GM12874 (cell line): ENCODE data around the gene LHFPL3.

ENCODE experiments used
- TF ChIP-seq, protein P1 (sequence below): IDR thresholded peaks from 2 replicates; pipeline ENCODE4 v1.5.1; 2011; ENCODE audit warnings: low read depth, mild to moderate bottlenecking, control low read depth, low read length, moderate library complexity; ENCODE audit not compliant: insufficient read depth

The LHFPL3 gene

DNA sequence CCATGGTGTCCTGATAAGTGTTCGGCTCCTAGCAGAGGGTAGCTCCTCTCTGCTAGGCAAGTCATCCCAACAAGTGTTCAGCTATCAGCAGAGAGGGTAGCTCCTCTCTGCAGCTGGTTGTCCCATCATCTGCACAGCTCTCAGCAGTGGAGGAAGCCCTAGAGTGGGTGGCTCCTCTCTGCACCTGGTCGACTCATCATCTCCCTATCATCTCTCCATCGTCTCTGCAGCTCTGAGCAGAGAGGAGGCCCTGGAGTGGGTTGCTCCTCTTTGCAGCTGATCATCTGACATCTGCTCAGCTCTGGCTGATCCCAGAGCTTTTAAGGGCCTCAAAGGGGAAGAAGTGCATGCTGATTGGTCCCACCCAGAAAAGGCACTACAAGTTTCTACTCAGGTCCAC, 485.7 kb downstream of the LHFPL3 start:
- TF ChIP-seq, protein P1, sequence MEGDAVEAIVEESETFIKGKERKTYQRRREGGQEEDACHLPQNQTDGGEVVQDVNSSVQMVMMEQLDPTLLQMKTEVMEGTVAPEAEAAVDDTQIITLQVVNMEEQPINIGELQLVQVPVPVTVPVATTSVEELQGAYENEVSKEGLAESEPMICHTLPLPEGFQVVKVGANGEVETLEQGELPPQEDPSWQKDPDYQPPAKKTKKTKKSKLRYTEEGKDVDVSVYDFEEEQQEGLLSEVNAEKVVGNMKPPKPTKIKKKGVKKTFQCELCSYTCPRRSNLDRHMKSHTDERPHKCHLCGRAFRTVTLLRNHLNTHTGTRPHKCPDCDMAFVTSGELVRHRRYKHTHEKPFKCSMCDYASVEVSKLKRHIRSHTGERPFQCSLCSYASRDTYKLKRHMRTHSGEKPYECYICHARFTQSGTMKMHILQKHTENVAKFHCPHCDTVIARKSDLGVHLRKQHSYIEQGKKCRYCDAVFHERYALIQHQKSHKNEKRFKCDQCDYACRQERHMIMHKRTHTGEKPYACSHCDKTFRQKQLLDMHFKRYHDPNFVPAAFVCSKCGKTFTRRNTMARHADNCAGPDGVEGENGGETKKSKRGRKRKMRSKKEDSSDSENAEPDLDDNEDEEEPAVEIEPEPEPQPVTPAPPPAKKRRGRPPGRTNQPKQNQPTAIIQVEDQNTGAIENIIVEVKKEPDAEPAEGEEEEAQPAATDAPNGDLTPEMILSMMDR: no peak

DNA sequence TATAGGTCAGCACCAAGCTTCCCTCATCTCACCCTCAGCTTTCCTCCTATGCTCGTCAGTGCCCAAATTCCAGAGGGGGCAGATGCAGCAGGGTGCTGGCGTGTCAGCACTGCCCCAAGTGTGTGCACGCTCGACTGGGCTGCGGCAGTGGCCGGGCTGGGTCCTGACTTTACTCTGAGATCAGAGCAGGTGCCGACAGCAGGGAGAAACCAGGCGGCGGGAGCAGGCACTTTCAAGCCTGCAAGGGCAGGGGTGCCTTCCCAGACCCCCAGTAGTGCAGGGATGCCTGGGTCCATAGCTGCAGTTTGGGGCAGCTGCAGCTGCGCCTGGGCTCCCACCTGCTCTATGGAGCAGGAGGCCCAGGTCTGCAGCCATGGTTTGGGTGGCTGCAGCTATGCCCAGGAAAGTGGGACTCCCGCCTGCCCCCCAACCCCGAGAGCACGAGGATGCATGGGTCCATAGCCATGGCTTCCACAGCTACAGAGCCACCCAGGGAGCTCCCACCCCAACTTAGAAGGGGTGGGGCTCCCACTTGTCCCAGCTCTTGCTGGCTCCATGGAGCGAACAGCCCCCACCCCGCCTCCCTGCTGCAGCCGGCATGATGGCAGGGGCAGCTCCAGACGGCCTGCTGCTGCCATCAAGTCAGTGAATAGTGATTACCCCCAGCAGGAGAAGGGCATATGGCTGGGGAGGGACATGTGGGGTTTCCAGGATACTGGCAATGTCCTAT, 486.4 kb downstream of the LHFPL3 start:
- TF ChIP-seq, protein P1: no peak

DNA sequence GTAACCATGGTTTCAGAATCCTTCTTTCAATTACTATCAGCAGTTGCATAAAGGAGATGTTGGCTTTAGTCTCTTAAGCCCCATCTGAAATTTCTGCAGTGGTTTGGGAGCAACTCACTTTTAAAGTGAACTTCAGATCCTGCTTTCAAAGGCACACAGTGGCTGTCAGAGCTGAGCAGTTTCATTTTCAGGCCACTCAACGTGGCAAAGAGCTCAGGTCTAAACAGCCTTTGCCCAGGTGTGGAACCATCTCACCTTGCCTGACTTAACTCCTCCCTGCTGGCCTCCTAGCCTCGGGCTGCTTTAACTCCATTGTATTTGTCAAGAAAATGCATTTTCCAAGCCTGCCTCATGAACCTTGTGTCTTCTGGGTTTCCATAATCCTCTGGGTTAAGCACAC, 488.1 kb downstream of the LHFPL3 start:
- TF ChIP-seq, protein P1: no peak

DNA sequence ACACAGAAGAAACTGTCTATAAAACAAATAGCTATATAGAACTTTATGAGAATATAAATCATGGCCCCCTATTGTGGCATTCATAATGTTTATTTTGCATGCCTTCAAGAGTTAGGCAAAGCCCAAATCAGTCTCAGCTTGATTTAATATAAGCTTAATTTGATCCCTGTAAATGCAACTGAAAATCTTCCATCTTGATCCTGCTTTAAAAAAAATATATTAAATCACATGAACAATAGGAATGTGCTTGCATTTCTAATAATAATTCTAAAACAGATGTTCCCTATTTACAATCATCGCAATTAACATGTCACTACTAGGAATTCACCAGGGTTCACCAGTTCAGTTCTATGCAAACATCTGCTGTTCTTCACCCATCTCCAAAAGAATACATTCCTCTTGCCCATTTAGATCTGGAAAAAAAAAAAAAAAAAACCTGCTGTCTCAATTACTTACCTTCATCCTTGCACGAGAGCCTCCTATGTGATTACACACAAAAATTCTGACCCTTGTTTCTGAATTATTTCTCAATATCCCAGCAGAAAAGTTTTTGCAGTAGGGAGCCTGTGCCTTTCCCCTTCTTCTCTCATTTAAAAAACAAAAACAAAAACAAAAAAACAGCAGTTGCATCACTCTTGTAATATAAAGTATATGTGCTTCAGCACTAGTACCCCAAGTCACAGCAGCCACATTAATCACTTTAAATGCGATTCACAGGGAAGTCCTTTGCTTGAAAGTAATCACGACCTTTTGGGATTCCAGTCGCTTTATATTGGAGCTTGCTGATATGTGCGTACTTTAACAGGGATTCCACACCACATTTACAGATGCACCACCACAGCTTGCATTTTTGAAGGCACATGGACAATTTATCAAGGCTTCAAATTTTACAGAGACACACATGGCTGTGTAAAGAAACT, 490.8 kb downstream of the LHFPL3 start:
- TF ChIP-seq, protein P1: no peak

DNA sequence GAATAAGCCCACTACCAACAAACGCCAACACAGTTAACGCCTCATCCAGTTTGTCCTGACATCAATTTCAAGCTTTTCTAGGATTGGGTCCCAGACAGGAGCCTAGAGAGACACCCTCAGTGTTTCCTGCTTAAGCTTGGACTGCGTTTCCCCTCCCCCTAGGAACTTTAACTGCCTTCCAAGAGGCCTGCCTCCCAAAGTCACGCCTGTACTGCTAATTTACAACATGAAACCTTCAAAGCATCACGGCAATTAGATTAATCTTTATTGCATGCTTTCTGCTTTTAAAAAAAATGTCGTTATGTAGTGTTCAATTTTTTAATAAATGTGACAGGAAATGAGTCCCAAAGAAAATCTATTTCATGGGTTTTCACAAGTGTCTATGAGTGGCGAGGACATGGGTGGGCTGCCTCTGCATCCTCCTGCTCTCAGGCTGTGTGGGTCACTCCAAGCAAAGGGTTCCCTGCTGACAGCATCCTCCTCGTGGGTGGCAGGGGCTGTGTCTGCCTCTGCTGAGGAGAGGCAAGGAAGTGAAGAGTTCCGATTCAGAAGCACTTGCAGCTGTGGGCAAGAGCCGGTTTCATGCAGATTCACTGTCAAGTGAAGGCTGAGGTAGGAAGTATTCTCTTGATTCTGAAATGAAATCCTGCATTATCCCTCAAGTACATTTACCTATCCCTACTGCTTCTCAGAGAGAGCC, 492.6 kb downstream of the LHFPL3 start:
- TF ChIP-seq, protein P1: no peak

DNA sequence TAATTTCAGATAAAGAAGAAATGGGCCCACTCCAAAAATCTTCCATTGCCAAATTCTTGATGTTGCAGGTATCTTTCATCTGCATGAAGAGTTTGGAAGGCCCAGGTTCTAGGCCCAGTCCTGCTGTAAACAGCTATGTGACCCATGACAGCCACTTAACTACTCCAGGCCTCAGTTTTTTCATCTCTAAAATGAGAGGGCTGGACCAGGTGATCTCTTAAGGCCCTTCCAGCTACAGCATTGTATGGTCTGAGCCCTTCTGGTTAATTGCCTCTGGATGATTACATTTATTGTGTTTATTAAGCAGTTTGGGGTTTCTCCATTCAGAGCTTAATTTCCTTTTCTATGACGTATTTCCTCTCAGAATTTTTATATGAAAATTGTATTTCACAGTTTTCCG, 494.8 kb downstream of the LHFPL3 start:
- TF ChIP-seq, protein P1: no peak

DNA sequence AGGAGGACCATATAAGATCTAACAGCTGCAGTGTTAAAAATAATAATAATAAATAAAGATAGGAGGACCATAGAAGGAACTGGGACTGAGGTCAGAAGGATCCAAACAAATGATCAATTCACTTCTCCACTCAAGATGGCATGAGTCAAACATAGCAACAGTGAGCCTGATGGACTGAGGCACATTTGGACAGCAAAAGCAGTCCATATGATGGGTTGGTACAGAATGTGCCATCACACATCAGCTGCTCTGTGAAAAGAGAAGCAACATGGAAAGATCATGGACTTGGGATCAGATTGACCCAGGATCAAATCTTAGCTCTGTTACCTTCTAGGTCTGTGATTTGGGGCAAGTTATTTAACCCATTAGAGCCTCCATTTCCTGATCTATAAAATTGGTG, 496.7 kb downstream of the LHFPL3 start:
- TF ChIP-seq, protein P1: no peak
